Stimulated activated CD4-positive, alpha-beta T cell treated with anti-CD3 and anti-CD28 coated beads, Interleukin-4, amount 100 ng/mL, for 1 hour (primary cell): ENCODE results near the gene MAPRE3.
A peak's percentile ranks its signal among the peaks of the same experiment; 100 is the strongest.

Experiments used
- DNase-seq: peaks from one replicate; pipeline ENCODE4 v3.0.0-alpha.2; 2020

Gene MAPRE3

GRCh38 chr2:27018142-27018541 lies 47.7 kb downstream of the MAPRE3 start:
- no peak for DNase-seq

GRCh38 chr2:27019459-27019858 lies 49.0 kb downstream of the MAPRE3 start:
- DNase-seq: no peak

GRCh38 chr2:27019931-27020855 lies 49.8 kb downstream of the MAPRE3 start:
- DNase-seq: no peak

- no peak for DNase-seq
These were observed 51.0 kb downstream of the MAPRE3 start for GRCh38 chr2:27021253-27022049.

- no peak for DNase-seq
These were observed 53.3 kb downstream of the MAPRE3 start for GRCh38 chr2:27023740-27024139.

- no peak for DNase-seq
These were observed 53.8 kb downstream of the MAPRE3 start for GRCh38 chr2:27024188-27024587.

- no peak for DNase-seq
These were observed 54.4 kb downstream of the MAPRE3 start for GRCh38 chr2:27024812-27025211.

- no peak for DNase-seq
These were observed 54.9 kb downstream of the MAPRE3 start for GRCh38 chr2:27025281-27025800.

GRCh38 chr2:27025861-27026851 lies 55.7 kb downstream of the MAPRE3 start:
- no peak for DNase-seq

GRCh38 chr2:27027211-27027651 lies 56.8 kb downstream of the MAPRE3 start:
- DNase-seq: no peak

GRCh38 chr2:27029051-27029450 lies 58.6 kb downstream of the MAPRE3 start:
- DNase-seq: no peak

GRCh38 chr2:27032495-27033252 lies 62.2 kb downstream of the MAPRE3 start, which contains the start of gene TMEM214:
Gene TMEM214 (plus strand): TSS chr2:27032965. CDS start chr2:27033016, 51 bp downstream.
- peak; percentile 82 for DNase-seq

- DNase-seq: no peak
These were observed 62.9 kb downstream of the MAPRE3 start for GRCh38 chr2:27033253-27033852.

GRCh38 chr2:27038012-27038411 lies 67.6 kb downstream of the MAPRE3 start:
- no peak for DNase-seq

- no peak for DNase-seq
These were observed 68.3 kb downstream of the MAPRE3 start for GRCh38 chr2:27038631-27039339.

- no peak for DNase-seq
These were observed 69.0 kb downstream of the MAPRE3 start for GRCh38 chr2:27039426-27039825.

GRCh38 chr2:27039871-27040270 lies 69.4 kb downstream of the MAPRE3 start:
- no peak for DNase-seq

GRCh38 chr2:27040282-27040681 lies 69.8 kb downstream of the MAPRE3 start:
- no peak for DNase-seq

GRCh38 chr2:27041752-27042151 lies 71.3 kb downstream of the MAPRE3 start:
- no peak for DNase-seq

- no peak for DNase-seq
These were observed 71.8 kb downstream of the MAPRE3 start for GRCh38 chr2:27042159-27042661.
